Measurements from ENCODE around the gene LRCOL1.

DNA sequence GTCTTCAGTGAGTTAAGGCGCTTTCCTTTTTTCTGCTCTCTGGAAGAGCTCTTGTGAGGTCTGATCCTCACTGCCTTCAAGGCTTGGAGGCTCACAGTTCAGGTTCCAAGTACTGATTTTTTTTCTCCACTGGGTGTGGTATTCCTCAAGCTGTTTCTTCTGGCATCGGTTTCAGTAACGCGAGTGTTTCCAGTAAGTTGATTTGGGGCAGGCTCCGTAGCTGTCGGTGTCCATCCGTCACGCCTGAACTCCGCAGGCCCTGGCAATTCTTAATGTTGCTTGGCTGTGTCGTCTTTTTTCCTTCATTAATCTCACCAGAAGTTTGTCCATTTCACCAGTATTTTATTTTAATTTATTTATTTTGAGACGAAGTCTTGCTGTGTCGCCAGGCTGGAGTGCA, 30.6 kb downstream of the LRCOL1 start:
- TF ChIP-seq MAX (IDR thresholded peaks at IDR 0.05; ENCODE audit: low read depth, low read length) (no peak), CHD4 (IDR thresholded peaks at IDR 0.05) (no peak), POLR2AphosphoS5 (IDR thresholded peaks at IDR 0.05; ENCODE audit: low read length) (no peak), KAT2A (conservative IDR thresholded peaks at IDR 0.05; ENCODE audit: control insufficient read depth, low read depth, low read length) (no peak)
